Colonic mucosa (tissue), 4 donors: ENCODE results near the gene PTPRT. TPM values are rescaled to one million over a fixed set of nuclear protein-coding genes. Genes with fewer than 3 reads are reported as not detected.

ENCODE experiments used
- DNase-seq: peaks from one replicate; pipeline ENCODE4 v3.0.0-alpha.2; 2020
- H3K27ac ChIP-seq: fragments of 200-600 bp; one replicate; pipeline ENCODE4 v1.8.0; 2021
- H3K27me3 ChIP-seq: fragments of 200-600 bp; one replicate; pipeline ENCODE4 v1.8.0; 2021
- H3K36me3 ChIP-seq: fragments of 200-600 bp; one replicate; pipeline ENCODE4 v1.8.0; 2021
- H3K4me1 ChIP-seq: fragments of 200-600 bp; one replicate; pipeline ENCODE4 v1.8.0; 2021; ENCODE audit warnings: mild to moderate bottlenecking
- H3K4me3 ChIP-seq: fragments of 200-600 bp; one replicate; pipeline ENCODE4 v1.8.0; 2021
- H3K9ac ChIP-seq, 2 donors: one replicate each; pipeline ENCODE4 v1.7.0; 2013; ENCODE audit warnings: control low read depth in 2 of 2, low read depth in 2 of 2, low read length in 2 of 2
- H3K9me3 ChIP-seq: fragments of 200-600 bp; one replicate; pipeline ENCODE4 v1.8.0; 2021
- intact Hi-C: fragments of 100-400 bp; cut with DNase I; formaldehyde crosslinking; loops from one replicate; pipeline ENCODE4 v1.14.1; 2022
- total RNA-seq, 2 donors: library from RNA; stranded (reverse); fragmentation: NEBNext Ultra II Directional in 1 of 2; extraction: Animal tissue kit (Norgen Biotek cat#: 25700) in 1 of 2; gene quantifications; one replicate each; pipeline ENCODE4 v1.2.1, GENCODE V29; 2021
- TF ChIP-seq, protein P1 (sequence below): fragments of 200-600 bp; IDR thresholded peaks from one replicate; pipeline ENCODE4 v1.8.0; 2022; ENCODE audit warnings: antibody characterized with exemption, mild to moderate bottlenecking
- donor health status: healthy.
- donor health status: DM: no; HTN: no; CAD: no.
- donor health status: DM: no; HTN: no; CAD: no.

Gene PTPRT
- total RNA-seq, 2 donors from 2014 or later: 0.11 to 0.12 TPM

DNA sequence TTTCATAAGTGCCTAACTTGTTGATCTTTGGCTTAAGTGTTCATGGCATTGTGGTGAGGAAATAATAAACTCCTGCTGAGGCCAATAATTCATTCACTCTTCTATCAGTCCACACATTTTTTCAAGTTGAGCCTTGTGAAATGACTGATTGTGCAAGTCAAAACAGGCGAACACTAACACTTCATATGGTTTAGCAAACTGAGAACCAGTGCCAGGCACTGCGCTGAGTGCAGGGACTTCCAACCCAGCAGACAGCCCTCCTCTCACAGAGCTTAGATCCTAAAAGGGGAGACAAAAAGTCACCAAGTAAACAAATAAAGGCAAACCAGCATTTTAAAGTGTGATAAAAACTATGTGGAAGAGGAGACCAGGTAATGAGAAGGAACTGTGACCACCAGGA lies 435.0 kb downstream of the PTPRT start:
- H3K27ac ChIP-seq: no peak overlapping the region
- no peaks in the 10 kb centered on the region for H3K36me3 ChIP-seq
- no peak overlapping the region for H3K4me3 ChIP-seq
- no peaks in the 10 kb centered on the region for H3K27me3 ChIP-seq
- no peaks in the 10 kb centered on the region for H3K4me1 ChIP-seq
- no peak for DNase-seq
- TF ChIP-seq, protein P1, sequence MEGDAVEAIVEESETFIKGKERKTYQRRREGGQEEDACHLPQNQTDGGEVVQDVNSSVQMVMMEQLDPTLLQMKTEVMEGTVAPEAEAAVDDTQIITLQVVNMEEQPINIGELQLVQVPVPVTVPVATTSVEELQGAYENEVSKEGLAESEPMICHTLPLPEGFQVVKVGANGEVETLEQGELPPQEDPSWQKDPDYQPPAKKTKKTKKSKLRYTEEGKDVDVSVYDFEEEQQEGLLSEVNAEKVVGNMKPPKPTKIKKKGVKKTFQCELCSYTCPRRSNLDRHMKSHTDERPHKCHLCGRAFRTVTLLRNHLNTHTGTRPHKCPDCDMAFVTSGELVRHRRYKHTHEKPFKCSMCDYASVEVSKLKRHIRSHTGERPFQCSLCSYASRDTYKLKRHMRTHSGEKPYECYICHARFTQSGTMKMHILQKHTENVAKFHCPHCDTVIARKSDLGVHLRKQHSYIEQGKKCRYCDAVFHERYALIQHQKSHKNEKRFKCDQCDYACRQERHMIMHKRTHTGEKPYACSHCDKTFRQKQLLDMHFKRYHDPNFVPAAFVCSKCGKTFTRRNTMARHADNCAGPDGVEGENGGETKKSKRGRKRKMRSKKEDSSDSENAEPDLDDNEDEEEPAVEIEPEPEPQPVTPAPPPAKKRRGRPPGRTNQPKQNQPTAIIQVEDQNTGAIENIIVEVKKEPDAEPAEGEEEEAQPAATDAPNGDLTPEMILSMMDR: no peak
- no peak overlapping the region for H3K9ac ChIP-seq
- H3K9me3 ChIP-seq: no peaks in the 10 kb centered on the region
- intact Hi-C loops: no loop called here

DNA sequence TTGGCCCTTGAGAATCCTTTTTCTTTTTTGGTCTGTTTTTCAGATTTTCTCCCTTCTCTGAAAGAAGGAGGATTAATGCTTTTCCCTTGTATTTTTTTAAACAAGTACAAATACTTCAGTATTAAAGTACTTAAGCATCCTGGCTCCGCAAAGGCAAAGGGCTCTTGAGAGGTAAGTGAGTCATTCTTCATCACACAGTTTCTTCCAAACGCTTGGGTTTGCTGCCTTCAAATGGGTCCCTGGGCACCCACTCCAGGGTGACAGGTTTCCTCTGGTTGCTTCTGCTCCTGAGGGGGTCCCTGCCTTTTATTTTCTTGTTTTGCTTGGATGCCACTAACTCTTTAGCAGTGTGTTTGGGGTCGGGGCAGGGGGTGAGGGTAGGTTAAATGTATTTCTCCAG lies 437.1 kb downstream of the PTPRT start:
- Histone ChIP-seq H3K9ac (no peak overlapping the region), H3K4me3 (no peak overlapping the region), H3K4me1 (no peaks in the 10 kb centered on the region), H3K27ac (no peak overlapping the region), H3K27me3 (no peaks in the 10 kb centered on the region), H3K36me3 (no peaks in the 10 kb centered on the region), H3K9me3 (no peaks in the 10 kb centered on the region)
- intact Hi-C loops: no loop called here
- TF ChIP-seq, protein P1: no peak
- DNase-seq: no peak

DNA sequence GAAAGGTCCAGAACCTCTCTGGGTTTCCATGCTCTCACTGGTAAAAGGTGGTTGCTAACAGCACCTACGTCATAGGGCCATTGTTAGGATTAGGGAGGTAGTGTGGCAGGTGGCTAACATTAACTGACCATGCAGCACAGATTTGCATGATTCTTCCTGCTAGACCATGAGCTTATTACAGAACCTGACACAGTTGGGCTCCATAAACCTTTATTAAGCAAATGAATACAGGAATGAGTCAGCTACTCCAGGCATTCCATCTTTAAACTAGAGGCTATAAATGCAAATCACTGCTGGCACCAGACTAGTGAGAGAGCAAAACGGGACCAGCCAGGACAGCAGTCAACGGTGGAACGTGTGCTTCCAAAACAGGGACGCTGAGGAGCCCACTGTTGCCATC lies 440.1 kb downstream of the PTPRT start:
- Histone ChIP-seq H3K27me3 (no peaks in the 10 kb centered on the region), H3K9me3 (no peaks in the 10 kb centered on the region), H3K4me1 (no peaks in the 10 kb centered on the region), H3K36me3 (no peaks in the 10 kb centered on the region), H3K9ac (no peak overlapping the region), H3K27ac (no peak overlapping the region), H3K4me3 (no peak overlapping the region)
- intact Hi-C loops: no loop called here
- no peak for DNase-seq
- TF ChIP-seq, protein P1: no peak

DNA sequence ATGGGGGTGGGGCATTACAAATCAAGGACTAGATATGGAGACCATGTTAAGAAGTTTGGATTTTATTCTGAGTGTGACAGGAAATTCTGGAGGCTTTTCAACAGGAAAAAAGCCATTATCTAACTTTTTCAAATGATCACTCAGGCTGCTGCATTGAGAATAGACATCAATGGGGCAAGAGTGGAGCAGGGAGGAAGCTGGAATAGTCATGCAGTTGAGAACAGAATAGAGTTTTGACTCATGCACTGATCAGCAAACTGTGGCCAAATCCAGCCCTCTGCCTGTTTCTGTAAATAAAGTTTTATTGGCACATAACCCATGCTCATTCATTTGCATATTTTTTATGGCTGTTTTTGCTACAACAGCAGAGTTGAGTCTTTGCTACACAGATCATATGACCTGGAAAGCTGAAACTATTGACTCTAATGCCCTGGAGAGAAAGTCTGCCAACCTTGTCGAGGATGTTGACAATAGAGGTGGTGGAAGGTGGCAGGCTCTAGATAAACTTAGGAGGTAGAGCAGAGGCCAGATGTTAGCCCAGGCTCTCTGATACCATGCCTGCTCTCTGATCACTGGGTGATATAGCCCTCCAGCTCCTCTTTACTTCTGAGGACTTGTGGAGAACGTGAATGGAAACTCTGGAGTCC lies 441.8 kb downstream of the PTPRT start:
- no peak overlapping the region for H3K9ac ChIP-seq
- no peak overlapping the region for H3K27ac ChIP-seq

DNA sequence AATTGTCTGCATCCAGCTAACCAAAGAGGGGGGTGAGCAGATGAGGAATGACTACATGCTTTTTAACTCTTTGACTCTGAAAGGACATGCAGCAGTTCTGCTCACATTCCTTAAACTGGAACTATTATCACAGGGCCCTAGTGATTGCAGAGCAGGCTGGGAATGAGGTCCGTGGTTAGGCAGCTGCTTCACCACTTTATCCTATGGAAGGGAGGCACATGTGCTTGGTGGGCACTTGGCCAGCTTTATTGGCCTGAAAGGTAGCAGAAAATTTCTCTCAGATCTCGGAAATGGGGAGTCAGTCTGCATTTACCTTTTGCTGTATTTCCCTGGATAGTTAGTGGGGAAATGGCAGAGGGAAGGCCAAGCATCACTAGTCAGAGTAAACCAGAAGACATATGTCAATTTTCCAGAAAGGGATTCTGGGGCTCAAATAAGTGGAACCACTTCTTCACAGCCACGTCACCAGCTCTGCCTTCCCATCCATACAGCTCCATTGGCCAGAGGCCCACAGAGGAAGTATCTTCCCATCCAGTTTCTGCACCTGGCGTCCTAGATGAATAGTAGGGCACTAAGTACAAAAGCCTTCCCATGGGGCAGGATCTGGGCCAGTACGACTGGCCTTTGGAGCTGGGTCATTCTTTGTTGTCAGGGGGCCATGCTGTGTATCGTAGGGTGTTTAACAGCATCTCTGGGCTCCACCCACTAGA lies 444.8 kb downstream of the PTPRT start:
- intact Hi-C loops: no loop called here
- no peaks in the 10 kb centered on the region for H3K4me1 ChIP-seq
- H3K27ac ChIP-seq: no peak overlapping the region
- DNase-seq: no peak
- H3K9ac ChIP-seq: no peak overlapping the region
- H3K27me3 ChIP-seq: no peaks in the 10 kb centered on the region
- TF ChIP-seq, protein P1: no peak
- H3K9me3 ChIP-seq: no peaks in the 10 kb centered on the region
- H3K36me3 ChIP-seq: no peaks in the 10 kb centered on the region
- no peak overlapping the region for H3K4me3 ChIP-seq

More for the DNA sequence above, 441.8 kb downstream of the PTPRT start:
- TF ChIP-seq, protein P1: no peak
- Histone ChIP-seq H3K4me1 (no peaks in the 10 kb centered on the region), H3K4me3 (no peak overlapping the region), H3K27me3 (no peaks in the 10 kb centered on the region), H3K9me3 (no peaks in the 10 kb centered on the region), H3K36me3 (no peaks in the 10 kb centered on the region)
- intact Hi-C loops: no loop called here
- no peak for DNase-seq
